Breast epithelium (tissue), 4 donors: ENCODE results near the gene NXPE4. TPM values are rescaled to one million over a fixed set of nuclear protein-coding genes. Genes with fewer than 3 reads are reported as not detected.
"Not testable (repeated sequence)": the region's sequence is repeated elsewhere in the genome, so short reads cannot be mapped to it uniquely, and the experiment has no call there.

Experiments
- DNase-seq, 2 donors: peaks; one replicate each; pipeline ENCODE4 v3.0.0-alpha.2; 2019; ENCODE audit warnings: low spot score in 2 of 2
- H3K27ac ChIP-seq, 2 donors: fragments of 200-600 bp; sonication (generic) in 1 of 2; one replicate each; pipeline ENCODE4 v1.5.1; 2016 to 2019; ENCODE audit warnings: mild to moderate bottlenecking in 1 of 2
- H3K27me3 ChIP-seq, 2 donors: fragments of 200-600 bp; sonication (generic) in 1 of 2; one replicate each; pipeline versions ENCODE4 v1.5.1 to v1.6.0; 2017 to 2019; ENCODE audit warnings: control low read depth in 1 of 2, mild to moderate bottlenecking in 1 of 2
- H3K36me3 ChIP-seq: fragments of 200-600 bp; one replicate; pipeline ENCODE4 v1.5.1; 2019
- H3K4me1 ChIP-seq, 2 donors: fragments of 200-600 bp; sonication (generic); one replicate each; pipeline ENCODE4 v1.5.1; 2016 to 2019; ENCODE audit warnings: control low read depth in 1 of 2
- H3K4me3 ChIP-seq, 3 donors: fragments of 200-600 bp; sonication (generic); 1 replicate in 2 of 3; 2 replicates in 1 of 3; pipeline ENCODE4 v1.5.1; 2016 to 2019; ENCODE audit warnings: mild to moderate bottlenecking in 3 of 3, moderate library complexity in 2 of 3
- H3K9me3 ChIP-seq, 2 donors: fragments of 200-600 bp; sonication (generic) in 1 of 2; one replicate each; pipeline ENCODE4 v1.5.1; 2016 to 2019; ENCODE audit warnings: control low read depth in 1 of 2
- POLR2A ChIP-seq: fragments of 450-650 bp; IDR thresholded peaks from one replicate; pipeline ENCODE4 v1.6.1; 2016; ENCODE audit warnings: antibody characterized with exemption, mild to moderate bottlenecking, moderate library complexity
- POLR2AphosphoS5 ChIP-seq, 3 donors: sonication (generic); formaldehyde crosslinking; IDR thresholded peaks; one replicate each; pipeline ENCODE4 v1.6.1; 2017; ENCODE audit warnings: antibody characterized with exemption in 3 of 3
- intact Hi-C: fragments of 100-400 bp; cut with DNase I; formaldehyde crosslinking; loops from one replicate; pipeline ENCODE4 v1.15.1; 2023; ENCODE audit warnings: low total_unique reads
- total RNA-seq, 3 donors: library from RNA; depleted of rRNA; stranded (reverse); fragments of >200 nt; gene quantifications; one replicate each; pipeline ENCODE4 v1.1.0, GENCODE V29; 2016
- TF ChIP-seq, protein P1 (sequence below), 3 donors: fragments of 450-650 bp; IDR thresholded peaks; one replicate each; pipeline ENCODE4 v1.5.1; 2016 to 2017; ENCODE audit warnings: antibody characterized with exemption in 3 of 3, mild to moderate bottlenecking in 3 of 3, moderate library complexity in 3 of 3

NXPE4 gene
- total RNA-seq, 3 donors from 2014 or later, result 0.29 to 0.66 TPM; not detected in 1

DNA sequence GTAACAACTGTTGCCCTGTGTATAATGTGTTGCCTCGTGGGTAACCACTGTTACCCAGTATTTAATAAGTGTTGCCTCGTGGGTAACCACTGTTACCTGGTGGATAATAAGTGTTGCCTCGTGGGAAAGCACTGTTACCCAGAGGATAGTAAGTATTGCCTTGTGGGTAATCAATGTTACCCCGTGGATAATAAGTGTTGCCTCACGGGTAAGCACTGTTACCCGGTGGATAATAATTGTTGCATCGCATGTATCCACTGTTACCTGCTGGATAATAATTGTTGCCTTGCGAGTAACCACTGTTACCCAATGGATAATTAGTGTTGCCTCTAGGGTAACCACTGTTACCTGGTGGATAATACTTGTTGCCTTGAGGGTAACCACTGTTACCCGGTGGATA is 17.1 kb upstream of the NXPE4 start:
- TF ChIP-seq, protein P1, sequence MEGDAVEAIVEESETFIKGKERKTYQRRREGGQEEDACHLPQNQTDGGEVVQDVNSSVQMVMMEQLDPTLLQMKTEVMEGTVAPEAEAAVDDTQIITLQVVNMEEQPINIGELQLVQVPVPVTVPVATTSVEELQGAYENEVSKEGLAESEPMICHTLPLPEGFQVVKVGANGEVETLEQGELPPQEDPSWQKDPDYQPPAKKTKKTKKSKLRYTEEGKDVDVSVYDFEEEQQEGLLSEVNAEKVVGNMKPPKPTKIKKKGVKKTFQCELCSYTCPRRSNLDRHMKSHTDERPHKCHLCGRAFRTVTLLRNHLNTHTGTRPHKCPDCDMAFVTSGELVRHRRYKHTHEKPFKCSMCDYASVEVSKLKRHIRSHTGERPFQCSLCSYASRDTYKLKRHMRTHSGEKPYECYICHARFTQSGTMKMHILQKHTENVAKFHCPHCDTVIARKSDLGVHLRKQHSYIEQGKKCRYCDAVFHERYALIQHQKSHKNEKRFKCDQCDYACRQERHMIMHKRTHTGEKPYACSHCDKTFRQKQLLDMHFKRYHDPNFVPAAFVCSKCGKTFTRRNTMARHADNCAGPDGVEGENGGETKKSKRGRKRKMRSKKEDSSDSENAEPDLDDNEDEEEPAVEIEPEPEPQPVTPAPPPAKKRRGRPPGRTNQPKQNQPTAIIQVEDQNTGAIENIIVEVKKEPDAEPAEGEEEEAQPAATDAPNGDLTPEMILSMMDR (IDR thresholded peaks at IDR 0.05), result no peak
- H3K4me3 ChIP-seq, result no peak overlapping the region
- H3K4me1 ChIP-seq, result no peaks in the 10 kb centered on the region
- intact Hi-C loops, result no loop called here
- H3K27me3 ChIP-seq, result no peaks in the 10 kb centered on the region
- H3K9me3 ChIP-seq, result no peaks in the 10 kb centered on the region
- no peak overlapping the region for H3K27ac ChIP-seq
- no peak for DNase-seq
- H3K36me3 ChIP-seq, result no peaks in the 10 kb centered on the region

GRCh38 chr11:114612199-114612598 is 16.6 kb upstream of the NXPE4 start:
- DNase-seq, intact Hi-C loops, H3K27me3 ChIP-seq, H3K4me1 ChIP-seq, H3K9me3 ChIP-seq, H3K36me3 ChIP-seq, H3K4me3 ChIP-seq, H3K27ac ChIP-seq: not testable (repeated sequence)

- H3K36me3 ChIP-seq, result no peaks in the 10 kb centered on the region
- no peak for DNase-seq
- H3K4me3 ChIP-seq, result no peak overlapping the region
- H3K27me3 ChIP-seq, result no peaks in the 10 kb centered on the region
- H3K27ac ChIP-seq, result no peak overlapping the region
- TF ChIP-seq POLR2A, result no peak
- TF ChIP-seq, protein P1 (IDR thresholded peaks at IDR 0.05), result peak in 1 of 3 donors; percentile 11
- intact Hi-C loops, result no loop called here
- peaks cover 0 to 6% of the 10 kb centered on the region in 2 donors for H3K9me3 ChIP-seq
- no peaks in the 10 kb centered on the region for H3K4me1 ChIP-seq
Measured at GRCh38 chr11:114610984-114611944, 15.7 kb upstream of the NXPE4 start.

GRCh38 chr11:114610550-114610949 is 15.0 kb upstream of the NXPE4 start:
- TF ChIP-seq, protein P1 (IDR thresholded peaks at IDR 0.05), result no peak
- TF ChIP-seq POLR2AphosphoS5 (IDR thresholded peaks at IDR 0.05), result no peak
- no peak for TF ChIP-seq POLR2A
- Histone ChIP-seq H3K9me3 (peaks cover 0 to 6% of the 10 kb centered on the region in 2 donors), H3K27me3 (no peaks in the 10 kb centered on the region), H3K36me3 (no peaks in the 10 kb centered on the region), H3K4me1 (no peaks in the 10 kb centered on the region), H3K4me3 (no peak overlapping the region), H3K27ac (no peak overlapping the region)
- intact Hi-C loops, result no loop called here
- DNase-seq, result no peak

DNA sequence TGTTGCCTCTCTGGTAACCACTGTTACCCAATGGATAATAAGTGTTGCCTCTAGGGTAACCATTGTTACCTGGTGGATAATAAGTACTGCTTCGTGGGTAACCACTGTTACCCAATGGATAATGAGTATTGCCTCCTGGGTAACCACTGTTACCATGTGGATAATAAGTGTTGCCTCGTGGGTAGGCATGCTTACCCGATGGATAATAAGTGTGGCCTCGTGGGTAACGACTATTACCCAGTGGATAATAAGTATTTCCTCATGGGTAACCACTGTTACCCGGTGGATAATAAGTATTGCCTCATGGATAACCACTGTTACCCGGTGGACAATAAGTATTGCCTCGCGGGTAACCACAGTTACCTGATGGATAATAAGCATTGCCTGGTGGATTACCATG is 13.8 kb upstream of the NXPE4 start:
- peaks cover 0 to 6% of the 10 kb centered on the region in 2 donors for H3K9me3 ChIP-seq
- no peak for DNase-seq
- H3K4me3 ChIP-seq, result no peak overlapping the region
- H3K27ac ChIP-seq, result no peak overlapping the region
- H3K27me3 ChIP-seq, result no peaks in the 10 kb centered on the region
- no peaks in the 10 kb centered on the region for H3K36me3 ChIP-seq
- TF ChIP-seq POLR2A, result no peak
- TF ChIP-seq POLR2AphosphoS5 (IDR thresholded peaks at IDR 0.05), result no peak
- TF ChIP-seq, protein P1 (IDR thresholded peaks at IDR 0.05), result no peak
- intact Hi-C loops, result no loop called here
- H3K4me1 ChIP-seq, result no peaks in the 10 kb centered on the region

DNA sequence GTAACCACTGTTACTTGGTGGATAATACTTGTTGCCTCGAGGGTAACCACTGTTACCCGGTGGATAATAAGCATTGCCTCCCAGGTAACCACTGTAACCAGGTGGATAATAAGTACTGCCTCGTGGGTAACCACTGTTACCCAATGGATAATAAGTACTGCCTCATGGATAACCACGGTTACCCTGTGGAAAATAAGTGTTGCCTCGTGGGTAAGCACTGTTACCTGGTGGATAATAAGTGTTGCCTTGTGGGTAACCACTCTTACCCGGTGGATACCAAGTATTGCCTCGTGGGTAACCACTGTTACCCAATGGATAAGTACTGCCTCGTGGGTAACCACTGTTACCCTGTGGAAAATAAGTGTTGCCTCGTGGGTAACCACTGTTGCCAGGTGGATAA is 13.0 kb upstream of the NXPE4 start:
- H3K4me1 ChIP-seq, intact Hi-C loops, H3K27me3 ChIP-seq, H3K9me3 ChIP-seq, DNase-seq, H3K27ac ChIP-seq, H3K36me3 ChIP-seq, H3K4me3 ChIP-seq: not testable (repeated sequence)
